Hematopoietic multipotent progenitor cell treated with erythropoietin and hydrocortisone succinate and interleukin-3 and kit ligand, for 17 days (in vitro differentiated cells): ENCODE measurements around the gene COL6A2.
"Not testable (repeated sequence)": the region's sequence is repeated elsewhere in the genome, so short reads cannot be mapped to it uniquely, and the experiment has no call there.

Experiments used
- DNase-seq: peaks from one replicate; pipeline ENCODE4 v3.0.0-alpha.2; 2015; ENCODE audit warnings: low spot score

Gene COL6A2

GRCh38 chr21:46126309-46127238 is 28.7 kb downstream of the COL6A2 start:
- no peak for DNase-seq

DNA sequence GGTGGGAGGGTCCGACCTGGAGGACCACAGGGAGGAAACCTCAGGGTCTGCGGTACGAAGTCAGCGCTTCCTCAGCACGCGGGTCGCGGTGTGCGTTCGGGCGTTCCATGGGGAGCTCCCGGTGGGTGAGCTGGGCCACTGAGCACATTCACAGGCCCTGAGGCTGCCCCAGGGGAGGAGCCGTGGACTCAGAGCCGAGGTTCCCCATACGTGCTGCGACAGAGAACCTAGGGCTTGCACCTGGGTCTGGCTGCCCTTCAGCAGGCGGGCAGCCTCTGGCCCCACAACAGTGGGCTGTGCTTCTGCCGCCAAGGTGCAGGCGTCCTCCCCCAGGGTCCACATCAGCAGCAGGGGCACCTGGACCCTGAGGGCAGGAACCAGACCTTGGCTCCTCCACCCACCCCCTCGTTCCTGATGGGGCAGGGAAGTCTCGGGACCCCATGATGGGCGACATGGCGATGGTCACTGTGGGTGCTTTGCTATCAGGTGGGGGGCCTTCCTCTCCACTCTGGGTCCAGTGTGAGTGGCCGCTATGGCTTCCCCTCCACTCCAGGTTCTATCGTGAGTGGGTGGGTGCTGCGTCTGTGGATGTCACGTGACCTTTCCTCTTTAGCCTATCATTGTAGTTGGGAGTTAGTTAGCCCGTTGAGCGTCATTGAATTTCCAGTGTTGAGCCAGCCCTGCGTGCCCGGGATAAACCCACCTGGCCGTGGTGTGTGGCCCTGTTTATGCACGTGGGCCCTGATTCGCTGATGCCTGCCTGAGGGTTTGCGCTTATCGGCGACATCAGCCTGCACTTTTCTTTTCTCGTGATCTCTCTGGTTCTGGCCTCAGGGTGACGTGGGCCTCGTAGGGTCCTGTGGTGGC is 29.6 kb downstream of the COL6A2 start:
- DNase-seq, result no peak

- DNase-seq, result no peak
Observed at GRCh38 chr21:46128106-46128932, 30.4 kb downstream of the COL6A2 start.

GRCh38 chr21:46128933-46129571 is 31.1 kb downstream of the COL6A2 start:
- no peak for DNase-seq

DNA sequence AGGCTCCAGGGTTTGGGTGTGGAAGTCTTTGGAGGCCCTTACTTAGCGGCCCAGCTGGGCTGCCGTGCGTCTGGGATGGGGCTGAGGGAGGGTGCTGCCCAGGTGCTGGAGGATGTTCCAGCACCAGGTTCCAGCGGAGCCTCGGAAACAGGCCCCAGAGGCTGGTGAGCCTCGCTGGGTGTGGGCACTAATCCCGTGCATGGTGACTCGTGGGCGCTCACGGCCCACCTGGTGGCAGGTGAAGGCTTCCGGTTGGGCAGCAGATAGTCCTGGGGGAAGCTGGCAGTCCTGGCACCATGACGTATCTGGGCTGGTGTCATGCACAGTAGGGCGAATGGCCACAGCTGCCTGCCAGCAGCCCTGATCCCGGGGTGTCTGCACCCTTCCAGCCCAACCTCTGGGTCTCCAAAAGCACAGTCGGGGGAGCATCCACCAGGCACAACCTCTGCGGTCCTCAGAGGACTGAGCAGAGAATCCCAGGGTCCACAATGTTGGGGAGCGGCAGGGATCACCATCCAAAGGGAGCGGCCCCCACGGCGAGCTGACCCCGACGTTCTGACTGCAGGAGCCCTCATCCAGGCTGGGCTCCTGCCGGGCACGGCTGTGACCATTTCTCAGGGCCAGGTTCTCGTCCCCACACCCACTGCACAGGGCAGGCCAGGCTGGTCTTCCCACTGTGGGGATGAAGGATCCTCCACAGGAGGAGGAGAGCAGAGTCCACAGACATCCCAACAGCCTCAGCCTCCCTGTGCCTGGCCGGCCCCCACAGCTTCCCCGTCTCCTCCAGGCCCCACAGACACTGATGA is 32.1 kb downstream of the COL6A2 start:
- DNase-seq, result no peak

DNA sequence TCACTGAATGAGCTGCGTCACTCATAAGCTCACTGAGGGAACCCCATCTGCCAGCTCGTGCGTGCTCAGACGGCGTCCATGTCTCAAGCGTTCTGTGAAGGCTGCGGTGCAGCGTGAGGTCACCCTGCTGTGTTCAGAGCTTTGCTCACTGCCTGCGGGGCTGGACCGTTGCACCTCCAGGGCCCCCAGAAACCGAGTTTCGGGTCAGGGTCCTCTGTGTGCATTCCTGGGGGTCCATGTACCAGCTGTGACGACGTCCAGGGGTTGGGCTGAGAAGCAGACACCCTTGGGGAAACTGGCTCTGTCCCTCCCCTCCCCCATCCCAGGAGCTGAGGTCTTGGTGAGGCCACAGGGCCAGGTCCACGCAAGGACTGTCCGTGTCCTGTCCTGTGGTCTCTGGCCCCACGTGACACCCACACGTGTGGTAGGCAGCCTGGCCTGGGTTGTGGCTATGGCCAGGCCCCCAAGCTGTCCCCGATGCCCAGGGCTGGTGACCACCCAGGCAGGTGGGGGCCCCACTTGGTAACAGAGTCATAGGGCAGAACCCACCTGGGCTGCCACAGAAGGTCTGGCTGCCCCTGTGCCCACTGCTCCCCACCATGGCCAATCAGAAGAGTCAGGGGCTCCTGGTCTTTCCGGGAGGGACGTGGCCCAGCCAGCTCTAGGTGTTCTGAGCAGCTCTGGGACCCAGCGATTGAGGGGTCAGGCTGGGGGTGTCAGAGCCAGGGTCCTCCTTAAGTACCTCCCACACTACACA is 33.1 kb downstream of the COL6A2 start:
- DNase-seq, result no peak

GRCh38 chr21:46131588-46131837 is 33.6 kb downstream of the COL6A2 start:
- DNase-seq, result no peak

- no peak for DNase-seq
Observed at GRCh38 chr21:46131838-46132651, 34.1 kb downstream of the COL6A2 start.

- no peak for DNase-seq
Observed at GRCh38 chr21:46135782-46136395, 38.0 kb downstream of the COL6A2 start.

- no peak for DNase-seq
Observed at GRCh38 chr21:46136739-46137349, 38.9 kb downstream of the COL6A2 start.

- no peak for DNase-seq
Observed at GRCh38 chr21:46137908-46138307, 40.0 kb downstream of the COL6A2 start.

- DNase-seq, result no peak
Observed at GRCh38 chr21:46138383-46138970, 40.6 kb downstream of the COL6A2 start.

- DNase-seq, result no peak
Observed at GRCh38 chr21:46139686-46140085, 41.8 kb downstream of the COL6A2 start.

DNA sequence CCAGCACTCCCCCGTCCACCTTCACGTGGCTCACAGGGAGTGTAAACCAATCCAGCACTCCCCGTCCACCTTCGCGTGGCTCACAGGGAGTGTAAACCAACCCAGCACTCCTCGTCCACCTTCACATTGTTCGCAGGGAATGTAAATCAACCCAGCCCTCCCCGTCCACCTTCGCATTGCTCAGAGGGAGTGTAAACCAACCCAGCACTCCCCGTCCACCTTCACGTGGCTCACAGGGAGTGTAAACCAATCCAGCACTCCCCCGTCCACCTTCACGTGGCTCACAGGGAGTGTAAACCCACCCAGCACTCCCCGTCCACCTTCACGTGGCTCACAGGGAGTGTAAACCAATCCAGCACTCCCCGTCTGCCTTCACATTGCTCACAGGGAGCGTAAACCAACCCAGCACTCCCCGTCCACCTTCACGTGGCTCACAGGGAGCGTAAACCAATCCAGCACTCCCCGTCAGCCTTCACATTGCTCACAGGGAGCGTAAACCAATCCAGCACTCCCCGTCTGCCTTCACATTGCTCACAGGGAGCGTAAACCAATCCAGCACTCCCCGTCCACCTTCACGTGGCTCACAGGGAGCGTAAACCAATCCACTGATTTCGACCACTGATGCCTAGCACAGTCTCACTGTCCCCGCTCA is 42.6 kb downstream of the COL6A2 start:
- not testable (repeated sequence) for DNase-seq

DNA sequence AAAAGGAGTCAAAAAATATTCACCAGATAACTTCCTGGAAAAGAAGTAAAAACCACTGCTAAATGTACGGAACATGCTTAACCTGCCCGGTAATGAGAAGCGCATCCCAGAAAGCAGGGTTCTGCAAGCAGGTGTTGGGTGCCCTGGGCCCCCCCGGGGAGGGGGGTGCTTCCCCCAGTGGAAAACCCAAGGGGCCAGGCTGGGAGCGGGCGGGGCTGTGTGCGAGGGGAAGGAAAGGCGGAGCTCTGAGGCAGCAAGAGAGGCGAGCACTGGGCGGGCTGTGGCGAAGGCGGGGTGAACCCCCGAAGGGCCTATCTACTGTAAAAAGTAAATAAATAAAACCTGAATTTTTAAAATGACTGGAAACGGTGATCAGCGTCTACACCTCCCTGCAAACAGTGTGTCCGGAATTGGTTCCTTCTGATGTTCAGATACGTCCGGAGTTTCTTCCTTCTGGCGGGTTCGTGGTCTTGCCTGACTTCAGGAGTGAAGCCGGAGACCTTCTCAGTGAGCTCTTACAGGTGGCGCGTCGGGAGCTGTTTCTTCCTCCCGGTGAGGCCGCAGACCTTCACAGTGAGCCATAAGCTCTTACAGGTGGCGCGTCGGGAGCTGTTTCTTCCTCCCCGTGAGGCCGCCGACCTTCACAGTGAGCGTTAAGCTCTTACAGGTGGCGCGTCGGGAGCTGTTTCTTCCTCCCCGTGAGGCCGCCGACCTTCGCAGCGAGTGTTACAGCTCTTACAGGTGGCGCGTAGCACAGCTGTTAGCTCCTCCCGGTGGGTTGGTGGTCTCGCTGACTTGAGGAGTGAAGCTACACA is 44.1 kb downstream of the COL6A2 start:
- DNase-seq, result no peak

- peak; percentile 32 for DNase-seq
Observed at GRCh38 chr21:46142582-46143473, 44.9 kb downstream of the COL6A2 start.
